ENCODE data around the gene CADM1. TPM values are rescaled to one million over a fixed set of nuclear protein-coding genes. Genes with fewer than 3 reads are reported as not detected.

Gene CADM1
- total RNA-seq, 1 experiment from 2014 or later: 1.1 TPM

- Histone ChIP-seq H3F3A (ENCODE audit: low read length, unreplicated experiment) (no peaks in the 10 kb centered on the region), H3K9ac (ENCODE audit: low read length) (no peak overlapping the region), H3K4me3 (ENCODE audit: low read length) (no peak overlapping the region), H3K4me1 (ENCODE audit: insufficient read depth, low read length) (no peaks in the 10 kb centered on the region), H3K79me2 (ENCODE audit: low read length) (no peaks in the 10 kb centered on the region), H3K4me2 (ENCODE audit: low read length) (no peak overlapping the region), H3K27me3 (ENCODE audit: low read length) (no peaks in the 10 kb centered on the region), H3K9me3 (ENCODE audit: low read length) (no peaks in the 10 kb centered on the region), H3K36me3 (ENCODE audit: low read depth, low read length) (no peaks in the 10 kb centered on the region), H2AFZ (ENCODE audit: low read length) (no peak overlapping the region), H3K9me2 (replicated peaks; ENCODE audit: low read length) (no peaks in the 10 kb centered on the region), H3K27ac (ENCODE audit: low read length) (no peak overlapping the region), H4K20me1 (ENCODE audit: low read length) (no peaks in the 10 kb centered on the region)
- ChIA-PET CTCF (no interaction called here), POLR2A (ENCODE audit: unreplicated experiment) (no interaction called here)
- DNase-seq (no peak), ATAC-seq (no peak)
- intact Hi-C loops (cut with micrococcal nuclease): no loop called here
- TF ChIP-seq EZH2 (IDR thresholded peaks at IDR 0.05; ENCODE audit: low read length, unreplicated experiment) (no peak), CTCF (conservative IDR thresholded peaks at IDR 0.05; ENCODE audit: low read depth, low read length) (no peak), EZH2phosphoT487 (IDR thresholded peaks at IDR 0.05; ENCODE audit: borderline replicate concordance, low read length) (no peak)
- no TSS peak for BruUV-seq (replicated peaks)
Observed at GRCh38 chr11:115182282-115182955, 321.8 kb downstream of the CADM1 start.

DNA sequence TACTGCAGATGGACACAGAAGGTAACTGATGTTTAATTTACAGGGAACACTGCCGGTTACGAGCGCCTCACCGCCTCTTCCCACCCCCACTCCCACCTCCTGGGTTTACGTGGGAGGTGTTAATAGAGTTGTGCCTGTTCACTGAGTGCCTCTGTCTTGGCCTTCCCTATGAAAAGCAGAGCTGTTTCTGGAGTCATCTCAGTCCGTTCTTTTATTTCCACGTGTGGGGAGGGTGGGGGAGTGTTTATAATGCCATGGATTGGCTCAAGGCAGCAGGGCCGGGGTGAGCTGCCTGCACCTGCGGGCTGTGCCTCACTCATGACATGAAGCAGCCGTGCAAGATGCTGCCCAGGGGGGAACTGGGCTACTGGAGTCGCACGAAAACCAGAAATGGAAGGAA lies 322.7 kb downstream of the CADM1 start:
- DNase-seq: no peak

More for the DNA sequence above, 322.7 kb downstream of the CADM1 start:
- H3K4me1 ChIP-seq (ENCODE audit: insufficient read depth, low read length): no peaks in the 10 kb centered on the region
- no peak overlapping the region for H3K9ac ChIP-seq (ENCODE audit: low read length)
- H3K27me3 ChIP-seq (ENCODE audit: low read length): no peaks in the 10 kb centered on the region
- no peak overlapping the region for H3K4me3 ChIP-seq (ENCODE audit: low read length)
- ATAC-seq: no peak
- intact Hi-C loops (cut with micrococcal nuclease): no loop called here
- H4K20me1 ChIP-seq (ENCODE audit: low read length): no peaks in the 10 kb centered on the region
- H3K79me2 ChIP-seq (ENCODE audit: low read length): no peaks in the 10 kb centered on the region
- BruUV-seq (replicated peaks): no TSS peak
- no peaks in the 10 kb centered on the region for H3K36me3 ChIP-seq (ENCODE audit: low read depth, low read length)
- no peak overlapping the region for H2AFZ ChIP-seq (ENCODE audit: low read length)
- no peak overlapping the region for H3K4me2 ChIP-seq (ENCODE audit: low read length)
- H3F3A ChIP-seq (ENCODE audit: low read length, unreplicated experiment): no peaks in the 10 kb centered on the region
- H3K9me2 ChIP-seq (replicated peaks; ENCODE audit: low read length): no peaks in the 10 kb centered on the region
- ChIA-PET CTCF (no interaction called here), POLR2A (ENCODE audit: unreplicated experiment) (no interaction called here)
- no peak overlapping the region for H3K27ac ChIP-seq (ENCODE audit: low read length)
- no peaks in the 10 kb centered on the region for H3K9me3 ChIP-seq (ENCODE audit: low read length)
- TF ChIP-seq EZH2 (IDR thresholded peaks at IDR 0.05; ENCODE audit: low read length, unreplicated experiment): no peak
- no peak for TF ChIP-seq EZH2phosphoT487 (IDR thresholded peaks at IDR 0.05; ENCODE audit: borderline replicate concordance, low read length)
- TF ChIP-seq CTCF (conservative IDR thresholded peaks at IDR 0.05; ENCODE audit: low read depth, low read length): no peak
